Tibial nerve (tissue), 4 donors: Measurements from ENCODE around the gene FAM98B. TPM values are rescaled to one million over a fixed set of nuclear protein-coding genes. Genes with fewer than 3 reads are reported as not detected.

Source experiments
- DNase-seq, 2 donors: peaks; one replicate each; pipeline ENCODE4 v3.0.0-alpha.2; 2019; ENCODE audit warnings: low spot score in 2 of 2
- H3K27ac ChIP-seq, 4 donors: fragments of 200-600 bp; sonication (generic) in 3 of 4; one replicate each; pipeline ENCODE4 v1.5.1; 2017 to 2019; ENCODE audit warnings: mild to moderate bottlenecking in 1 of 4
- H3K27me3 ChIP-seq, 2 donors: fragments of 200-600 bp; sonication (generic) in 1 of 2; one replicate each; pipeline versions ENCODE4 v1.5.1 to v1.6.0; 2017 to 2019
- H3K36me3 ChIP-seq, 3 donors: fragments of 200-600 bp; sonication (generic); one replicate each; pipeline ENCODE4 v1.5.1; 2018 to 2019
- H3K4me1 ChIP-seq, 4 donors: fragments of 200-600 bp; sonication (generic) in 3 of 4; one replicate each; pipeline ENCODE4 v1.5.1; 2017 to 2019
- H3K4me3 ChIP-seq, 4 donors: fragments of 200-600 bp; sonication (generic) in 3 of 4; one replicate each; pipeline ENCODE4 v1.5.1; 2017 to 2019; ENCODE audit warnings: mild to moderate bottlenecking in 1 of 4, moderate library complexity in 1 of 4
- H3K9me3 ChIP-seq, 4 donors: fragments of 200-600 bp; sonication (generic) in 3 of 4; one replicate each; pipeline ENCODE4 v1.5.1; 2017 to 2019
- CTCF ChIP-seq, 5 experiments: fragments of 200-600 bp in 3 of 5; fragments of 450-650 bp in 2 of 5; sonication (generic) in 3 of 5; IDR thresholded peaks; one replicate each; pipeline ENCODE4 v1.5.1; 2016 to 2019; ENCODE audit warnings: antibody characterized with exemption in 5 of 5, mild to moderate bottlenecking in 3 of 5, moderate library complexity in 2 of 5
- EP300 ChIP-seq, 2 donors: sonication (generic); formaldehyde crosslinking; IDR thresholded peaks; one replicate each; pipeline ENCODE4 v1.6.1; 2017; ENCODE audit warnings: antibody characterized with exemption in 2 of 2, mild to moderate bottlenecking in 1 of 2
- POLR2A ChIP-seq, 2 donors: fragments of 450-650 bp; IDR thresholded peaks; one replicate each; pipeline ENCODE4 v1.6.1; 2017; ENCODE audit warnings: antibody characterized with exemption in 2 of 2, mild to moderate bottlenecking in 2 of 2, moderate library complexity in 2 of 2
- WGBS, 2 donors: methylation state at CpG; one replicate each; pipeline ENCODE4 v1.1.5; 2018; 5-methylcytosine and 5-hydroxymethylcytosine counted together
- total RNA-seq, 4 donors: library from RNA; depleted of rRNA; stranded (reverse); fragments of >200 nt; gene quantifications; one replicate each; pipeline ENCODE4 v1.1.0, GENCODE V29; 2016

FAM98B gene
- total RNA-seq, 4 donors from 2014 or later, result 7.3 to 17.5 (median 10.9) TPM

GRCh38 chr15:38508647-38509046 is 54.7 kb downstream of the FAM98B start:
- H3K36me3 ChIP-seq, result no peaks in the 10 kb centered on the region
- H3K27me3 ChIP-seq, result peaks cover 0 to 7% of the 10 kb centered on the region in 2 donors
- H3K9me3 ChIP-seq, result no peaks in the 10 kb centered on the region
- TF ChIP-seq POLR2A (IDR thresholded peaks at IDR 0.05) (no peak), EP300 (IDR thresholded peaks at IDR 0.05) (no peak), CTCF (IDR thresholded peaks at IDR 0.05) (no peak)
- no peaks in the 10 kb centered on the region for H3K4me1 ChIP-seq
- DNase-seq, result no peak
- no peak overlapping the region for H3K27ac ChIP-seq
- WGBS, 2 donors, result 55 to 64% methylated on average over 3 of the region's 3 CpGs
- H3K4me3 ChIP-seq, result no peak overlapping the region

GRCh38 chr15:38509152-38509551 is 55.2 kb downstream of the FAM98B start:
- Histone ChIP-seq H3K36me3 (no peaks in the 10 kb centered on the region), H3K4me1 (no peaks in the 10 kb centered on the region), H3K4me3 (no peak overlapping the region), H3K27me3 (peaks cover 0 to 10% of the 10 kb centered on the region in 2 donors), H3K9me3 (no peaks in the 10 kb centered on the region), H3K27ac (no peak overlapping the region)
- WGBS, 2 donors, result 90 to 92% methylated on average over 4 of the region's 4 CpGs
- DNase-seq, result no peak
- TF ChIP-seq CTCF (IDR thresholded peaks at IDR 0.05) (no peak), POLR2A (IDR thresholded peaks at IDR 0.05) (no peak), EP300 (IDR thresholded peaks at IDR 0.05) (no peak)

- WGBS, 2 donors, result 73 to 91% methylated on average over 1 of the region's 1 CpG
- DNase-seq, result no peak
- no peaks in the 10 kb centered on the region for H3K9me3 ChIP-seq
- no peak overlapping the region for H3K27ac ChIP-seq
- no peaks in the 10 kb centered on the region for H3K36me3 ChIP-seq
- TF ChIP-seq CTCF (IDR thresholded peaks at IDR 0.05), result no peak
- no peak for TF ChIP-seq POLR2A (IDR thresholded peaks at IDR 0.05)
- no peak for TF ChIP-seq EP300 (IDR thresholded peaks at IDR 0.05)
- H3K27me3 ChIP-seq, result peaks cover 0 to 20% of the 10 kb centered on the region in 2 donors
- H3K4me1 ChIP-seq, result no peaks in the 10 kb centered on the region
- H3K4me3 ChIP-seq, result no peak overlapping the region
Observed at GRCh38 chr15:38512901-38513300, 59.0 kb downstream of the FAM98B start.

- Histone ChIP-seq H3K36me3 (no peaks in the 10 kb centered on the region), H3K4me3 (no peak overlapping the region), H3K9me3 (no peaks in the 10 kb centered on the region), H3K27me3 (peaks cover 0 to 20% of the 10 kb centered on the region in 2 donors), H3K4me1 (no peaks in the 10 kb centered on the region), H3K27ac (no peak overlapping the region)
- 35 to 38% methylated on average over 2 of the region's 2 CpGs for WGBS, 2 donors
- no peak for DNase-seq
- TF ChIP-seq EP300 (IDR thresholded peaks at IDR 0.05) (no peak), CTCF (IDR thresholded peaks at IDR 0.05) (no peak), POLR2A (IDR thresholded peaks at IDR 0.05) (no peak)
Observed at GRCh38 chr15:38514601-38515000, 60.7 kb downstream of the FAM98B start.

- Histone ChIP-seq H3K27ac (no peak overlapping the region), H3K27me3 (peaks cover 0 to 17% of the 10 kb centered on the region in 2 donors), H3K4me3 (no peak overlapping the region), H3K36me3 (no peaks in the 10 kb centered on the region), H3K9me3 (no peaks in the 10 kb centered on the region), H3K4me1 (no peaks in the 10 kb centered on the region)
- WGBS, 2 donors, result 71 to 80% methylated on average over 5 of the region's 5 CpGs
- DNase-seq, result no peak
- TF ChIP-seq EP300 (IDR thresholded peaks at IDR 0.05) (no peak), CTCF (IDR thresholded peaks at IDR 0.05) (no peak), POLR2A (IDR thresholded peaks at IDR 0.05) (no peak)
Observed at GRCh38 chr15:38516626-38517025, 62.7 kb downstream of the FAM98B start.
